ENCODE measurements around the gene SUV39H1.

GRCh38 chrX:48700246-48700645 is 3.7 kb downstream of the SUV39H1 start:
- no peak for TF ChIP-seq CTCF (IDR thresholded peaks at IDR 0.05)
- no peak for TF ChIP-seq POLR2AphosphoS5 (IDR thresholded peaks at IDR 0.05; ENCODE audit: insufficient read depth in 1 of 2, low read depth in 1 of 2)
- no peak for TF ChIP-seq POLR2A (IDR thresholded peaks at IDR 0.05)
